Measurements from ENCODE around the gene SUCNR1.
"Not testable (repeated sequence)": the region's sequence is repeated elsewhere in the genome, so short reads cannot be mapped to it uniquely, and the experiment has no call there.

Gene SUCNR1

DNA sequence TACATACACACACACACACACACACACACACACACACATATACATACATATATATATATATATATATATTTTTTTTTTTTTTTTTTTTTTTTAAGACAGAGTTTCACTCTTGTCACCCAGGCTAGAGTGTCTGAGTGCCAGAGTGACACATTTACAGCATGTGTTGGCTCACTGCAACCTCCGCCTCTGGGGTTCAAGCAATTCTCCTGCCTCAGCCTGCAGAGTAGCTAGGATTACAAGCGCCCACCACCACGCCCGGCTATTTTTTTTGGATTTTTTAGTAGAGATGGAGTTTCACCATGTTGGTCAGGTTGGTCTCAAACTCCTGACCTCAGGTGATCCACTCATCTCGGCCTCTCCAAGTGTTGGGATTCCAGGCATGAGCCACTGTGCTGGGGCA is 636 bp downstream of the SUCNR1 start:
- DNase-seq: not testable (repeated sequence)

DNA sequence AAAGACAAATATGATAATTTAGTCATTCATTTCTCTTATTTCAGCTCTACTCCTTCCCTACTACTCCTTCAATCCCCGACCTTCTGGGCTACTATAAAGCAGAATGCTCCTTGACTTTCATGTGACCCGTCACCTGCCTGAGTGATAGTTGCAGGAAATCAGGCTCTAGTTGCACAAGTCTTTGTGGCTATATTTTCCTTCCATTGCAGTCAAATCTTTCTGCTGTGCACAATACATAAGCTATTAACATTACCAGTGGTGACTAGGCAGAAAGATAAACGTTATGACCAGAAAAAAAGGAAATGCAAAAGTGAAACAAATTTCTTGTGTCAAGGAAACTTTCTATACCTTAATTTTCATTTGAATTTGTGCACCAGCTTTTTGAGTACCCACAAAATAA is 2.3 kb downstream of the SUCNR1 start:
- no peak for DNase-seq

DNA sequence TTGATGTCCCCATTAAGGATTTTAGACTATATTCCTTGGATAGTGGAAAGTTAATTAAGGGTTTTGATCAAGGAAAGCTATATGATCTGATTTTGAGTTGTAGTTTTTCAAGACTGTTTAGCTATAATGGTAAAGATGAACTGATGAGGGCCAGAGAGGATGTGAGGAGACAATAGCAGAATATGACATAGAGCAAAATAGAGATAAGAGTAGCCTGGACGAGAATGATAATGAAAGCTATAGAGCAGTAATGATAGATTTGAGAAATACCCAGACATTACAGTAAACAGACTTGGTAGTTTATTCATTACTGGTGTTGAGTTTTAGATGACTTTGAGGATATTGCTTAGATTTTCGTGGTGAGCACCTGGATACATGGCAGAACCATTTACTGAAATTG is 3.8 kb downstream of the SUCNR1 start:
- DNase-seq: no peak

DNA sequence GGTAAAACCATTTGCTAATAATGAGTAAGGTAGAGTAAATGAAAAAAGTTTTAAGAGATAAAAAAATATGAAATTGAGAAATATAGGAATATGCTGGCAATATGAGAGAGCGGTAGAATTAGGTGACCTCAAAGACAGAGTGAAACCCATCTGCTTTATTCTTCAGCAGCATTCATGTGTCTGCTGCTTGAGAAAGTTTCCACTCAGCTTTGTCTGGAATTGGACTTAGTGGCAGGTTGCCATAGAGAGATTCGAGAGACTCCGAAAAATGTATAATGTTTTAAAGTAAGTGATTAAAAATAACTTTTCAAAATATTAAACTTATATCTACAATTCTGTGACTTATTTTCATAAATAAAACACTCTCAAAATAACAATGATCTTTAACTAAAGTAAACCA is 5.0 kb downstream of the SUCNR1 start:
- DNase-seq: no peak

DNA sequence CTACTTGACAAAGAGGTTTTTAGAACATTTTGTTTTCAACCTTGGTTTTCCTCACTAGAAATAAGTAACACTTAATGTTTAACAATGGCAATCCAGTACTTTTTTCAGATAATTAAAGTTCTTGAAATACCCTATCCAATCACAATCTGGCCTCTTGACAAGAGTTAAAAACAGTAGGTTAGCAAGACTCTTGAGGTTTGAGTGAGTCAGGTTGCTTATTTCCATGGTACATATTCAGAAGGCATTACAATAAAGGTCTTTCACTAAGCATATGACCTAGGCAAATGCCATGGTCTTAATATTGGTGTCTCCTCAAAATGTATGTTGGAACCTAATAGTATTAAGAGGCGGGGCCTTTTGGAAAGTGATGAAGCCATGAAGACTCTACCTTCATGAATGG is 5.6 kb downstream of the SUCNR1 start:
- DNase-seq: no peak

DNA sequence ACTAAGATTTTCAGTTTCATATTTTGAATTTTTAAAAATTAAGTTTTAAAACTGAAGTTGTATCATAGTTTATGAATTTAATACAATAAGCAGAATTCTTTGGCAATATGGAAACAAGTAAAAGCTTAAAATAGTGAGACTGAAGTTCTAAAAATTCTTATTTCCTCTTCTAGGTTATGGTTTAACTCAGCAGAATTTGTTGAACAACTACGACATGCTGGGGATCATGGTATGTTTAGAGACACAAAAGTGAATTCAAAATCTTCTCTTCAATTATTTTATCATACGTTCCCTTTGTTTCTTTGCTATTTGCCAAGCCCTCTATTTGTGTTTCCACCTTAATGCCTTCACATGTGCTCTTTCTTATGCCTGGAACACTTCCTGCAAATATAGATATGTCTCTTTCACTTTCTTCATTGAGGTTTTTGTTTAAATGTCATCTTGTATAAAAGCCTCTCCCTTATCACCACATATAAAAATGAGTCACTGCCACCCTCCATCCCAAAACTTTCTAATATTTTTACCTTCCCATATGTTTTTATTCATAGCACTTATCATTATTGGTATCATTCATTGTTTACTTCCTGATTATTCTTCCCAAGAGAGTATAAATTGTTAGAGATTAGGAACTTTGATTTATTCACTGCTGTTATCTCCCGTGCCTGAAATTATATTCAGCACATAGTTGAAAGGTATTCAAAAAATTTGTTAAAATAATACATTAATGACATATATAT is 6.4 kb downstream of the SUCNR1 start:
- no peak for DNase-seq

DNA sequence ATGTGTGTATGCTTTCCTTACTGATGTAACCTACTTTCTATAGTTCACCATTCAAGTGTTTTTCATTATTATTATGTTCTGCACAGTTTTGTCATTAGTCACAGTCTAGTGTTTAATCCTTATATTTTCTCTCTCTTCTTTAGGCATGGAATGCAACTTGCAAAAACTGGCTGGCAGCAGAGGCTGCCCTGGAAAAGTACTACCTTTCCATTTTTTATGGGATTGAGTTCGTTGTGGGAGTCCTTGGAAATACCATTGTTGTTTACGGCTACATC is 6.9 kb downstream of the SUCNR1 start:
- no peak for DNase-seq

DNA sequence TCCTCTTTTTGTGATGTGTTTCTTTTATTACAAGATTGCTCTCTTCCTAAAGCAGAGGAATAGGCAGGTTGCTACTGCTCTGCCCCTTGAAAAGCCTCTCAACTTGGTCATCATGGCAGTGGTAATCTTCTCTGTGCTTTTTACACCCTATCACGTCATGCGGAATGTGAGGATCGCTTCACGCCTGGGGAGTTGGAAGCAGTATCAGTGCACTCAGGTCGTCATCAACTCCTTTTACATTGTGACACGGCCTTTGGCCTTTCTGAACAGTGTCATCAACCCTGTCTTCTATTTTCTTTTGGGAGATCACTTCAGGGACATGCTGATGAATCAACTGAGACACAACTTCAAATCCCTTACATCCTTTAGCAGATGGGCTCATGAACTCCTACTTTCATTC is 7.7 kb downstream of the SUCNR1 start:
- no peak for DNase-seq

DNA sequence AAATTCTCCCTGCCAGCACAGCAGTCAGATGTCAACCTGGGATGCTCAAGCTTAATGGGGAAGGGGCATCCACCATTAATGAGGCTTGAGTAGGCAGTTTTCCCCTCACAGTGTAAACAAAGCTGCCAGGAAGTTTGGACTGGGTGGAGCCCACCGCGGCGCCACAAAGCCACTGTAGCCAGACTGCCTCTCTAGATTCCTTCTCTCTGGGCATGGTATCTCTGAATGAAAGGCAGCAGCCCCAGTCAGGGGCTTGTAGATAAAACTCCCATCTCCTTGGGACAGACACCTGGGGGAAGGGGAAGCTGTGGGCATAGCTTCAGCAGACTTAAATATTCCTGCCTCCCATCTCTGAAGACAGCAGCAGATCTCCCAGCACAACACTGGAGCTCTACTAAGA is 12.0 kb downstream of the SUCNR1 start:
- DNase-seq: not testable (repeated sequence)

DNA sequence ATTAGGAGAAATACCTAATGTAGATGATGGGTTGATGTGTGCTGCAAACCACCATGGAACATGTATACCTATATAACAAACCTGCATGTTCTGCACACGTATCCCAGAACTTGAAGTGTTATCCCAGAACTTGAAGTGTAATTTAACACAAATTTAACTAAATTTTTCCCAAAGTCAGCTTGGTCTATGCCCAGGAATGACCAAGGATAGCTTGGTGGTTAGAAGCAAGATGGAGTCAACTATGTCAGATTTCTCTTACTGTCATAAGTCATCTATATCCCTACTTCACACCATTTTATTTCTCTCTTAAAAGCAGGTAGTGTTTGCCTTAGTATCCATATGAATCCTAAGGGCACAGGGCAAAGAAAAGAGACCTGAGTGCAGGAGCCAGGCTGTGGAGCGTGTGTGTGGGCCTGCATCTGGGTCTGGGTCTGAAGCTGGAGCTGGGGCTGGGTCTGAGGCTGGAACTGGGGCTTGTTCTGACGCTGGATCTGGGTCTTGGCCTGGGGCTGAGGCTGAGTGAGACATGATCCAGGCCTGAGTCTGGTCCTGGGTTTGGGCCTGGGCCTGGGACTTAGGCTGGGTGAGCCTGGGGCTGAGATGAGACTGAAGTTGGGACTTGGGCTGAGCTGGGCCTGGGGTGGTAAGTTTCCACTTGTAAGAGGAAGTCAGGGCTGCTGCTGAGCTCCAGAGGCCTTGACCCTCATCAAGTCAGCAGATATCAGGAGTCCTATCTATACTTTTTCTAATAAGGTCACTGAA is 14.2 kb downstream of the SUCNR1 start:
- DNase-seq: not testable (repeated sequence)

DNA sequence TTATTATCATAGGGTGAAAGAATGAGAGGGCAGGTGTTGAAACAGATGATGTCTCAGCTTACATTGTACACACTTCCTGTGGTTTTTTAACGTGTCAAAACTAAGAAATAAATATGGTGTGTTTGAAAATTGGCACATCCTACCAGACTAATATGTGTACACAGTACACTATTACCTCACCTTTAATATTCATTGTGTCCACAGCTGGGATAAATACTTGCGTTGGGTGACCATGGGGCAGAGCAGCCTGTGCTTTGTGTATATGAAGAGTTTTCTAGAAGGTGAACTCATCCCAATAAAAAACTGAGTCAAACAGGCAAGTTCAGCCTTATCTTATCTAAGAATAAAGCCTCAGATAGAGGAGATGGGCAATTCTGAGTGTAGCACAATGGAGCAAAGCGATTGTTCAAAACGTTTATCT is 17.3 kb downstream of the SUCNR1 start:
- peak; percentile 15 for DNase-seq

DNA sequence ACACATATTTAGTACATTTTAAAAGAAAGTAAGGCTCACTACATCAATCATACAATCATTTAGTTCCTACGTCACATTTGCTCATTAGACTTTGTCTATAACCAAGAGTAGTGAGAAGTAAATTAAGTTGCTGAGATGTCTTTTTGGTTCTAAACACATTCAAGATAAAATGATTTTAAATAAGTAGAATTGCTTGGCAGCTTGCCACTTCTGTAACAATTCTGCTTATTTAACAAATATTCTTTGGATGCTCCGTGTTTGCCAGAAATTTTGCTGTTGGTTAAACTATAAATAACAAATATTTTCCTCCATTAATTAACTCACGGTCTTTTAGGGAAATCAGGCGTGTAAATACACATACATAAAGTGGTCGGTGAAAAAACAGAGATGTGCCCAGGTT is 18.3 kb downstream of the SUCNR1 start:
- DNase-seq: no peak

DNA sequence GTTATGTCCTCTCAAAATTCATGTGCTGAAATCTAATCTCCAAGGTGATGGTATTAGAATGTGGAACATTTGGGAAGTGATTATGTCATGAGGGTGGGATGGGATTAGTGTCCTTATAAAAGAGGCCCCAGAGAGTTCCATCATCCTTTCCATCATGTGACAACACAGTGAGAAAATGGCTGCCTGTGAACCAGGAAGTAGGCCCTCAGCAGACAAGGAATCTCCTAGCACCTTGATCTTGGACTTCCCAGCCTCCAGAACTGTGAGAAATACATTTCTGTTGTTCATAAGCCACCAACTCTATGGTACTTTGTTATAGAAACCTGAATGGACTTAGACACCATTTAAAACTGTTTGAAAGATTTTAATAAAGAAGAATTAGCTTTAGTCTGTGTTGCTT is 20.8 kb downstream of the SUCNR1 start:
- DNase-seq: no peak

DNA sequence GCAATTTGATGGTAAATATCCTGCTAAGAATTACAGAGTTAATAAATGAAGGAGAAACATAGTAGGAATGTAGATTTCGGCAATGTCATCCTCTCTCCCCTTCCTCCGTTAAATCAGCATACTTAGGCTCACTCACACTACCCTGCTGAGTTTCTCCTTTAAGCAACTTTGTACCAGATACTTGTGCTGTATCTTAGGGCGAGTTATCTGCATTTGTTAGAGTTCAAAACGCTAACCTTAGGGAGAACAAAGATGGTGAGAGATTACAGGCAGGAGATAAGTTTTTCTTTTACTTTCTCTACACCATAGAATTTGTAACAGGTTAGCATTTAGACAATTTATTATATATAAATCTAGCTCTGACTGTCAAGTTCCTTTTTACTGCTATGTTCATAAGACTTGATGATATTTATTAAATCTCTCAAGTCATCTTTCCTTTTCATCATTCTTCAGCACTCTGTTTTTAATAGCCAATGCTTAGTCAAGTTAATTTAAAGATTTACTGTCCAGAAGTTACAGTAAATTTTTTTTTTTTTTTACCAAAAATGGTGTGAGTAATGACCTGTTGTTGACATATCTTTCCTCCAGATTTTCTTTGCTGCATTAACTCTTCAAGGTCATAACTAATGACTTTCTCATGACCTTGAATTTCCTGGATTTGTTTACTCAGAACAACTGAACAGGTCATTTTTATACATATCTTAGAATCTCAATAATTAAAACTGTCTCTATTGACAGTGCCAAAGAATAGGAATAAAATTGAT is 22.2 kb downstream of the SUCNR1 start:
- DNase-seq: no peak

DNA sequence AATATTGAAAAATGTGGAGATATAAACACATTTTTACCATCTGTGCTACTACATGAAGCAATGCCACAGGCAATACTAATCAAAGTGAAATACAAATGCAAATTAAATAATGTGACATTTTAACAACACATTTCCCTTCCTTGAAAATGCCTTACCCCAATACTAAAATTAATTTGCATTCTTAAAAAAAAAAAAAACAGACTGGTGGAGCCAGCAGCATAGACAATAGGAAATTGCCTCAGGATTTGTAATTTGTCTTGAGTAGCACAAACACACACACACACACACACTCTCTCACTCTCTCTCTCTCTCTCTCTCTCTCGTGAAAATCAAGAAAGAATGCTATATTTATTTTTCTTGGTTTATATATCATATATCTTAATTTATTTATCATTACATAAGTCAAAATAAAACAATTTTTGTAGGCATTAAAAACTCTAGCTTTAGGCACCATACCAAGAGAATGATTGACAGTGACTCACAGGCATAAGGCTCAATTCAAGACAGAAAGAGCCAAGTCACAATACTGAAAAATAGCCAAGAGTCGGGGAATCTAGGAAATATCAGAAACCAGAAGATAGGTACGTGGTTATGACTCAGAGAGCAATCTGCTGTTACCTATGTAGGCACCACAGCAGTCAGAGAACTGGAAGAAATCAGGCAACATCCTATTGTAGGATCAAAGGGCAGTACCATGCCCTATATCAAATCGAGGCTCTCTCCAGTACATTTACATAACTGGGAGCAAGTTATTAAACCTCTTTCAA is 23.0 kb downstream of the SUCNR1 start:
- DNase-seq: no peak

DNA sequence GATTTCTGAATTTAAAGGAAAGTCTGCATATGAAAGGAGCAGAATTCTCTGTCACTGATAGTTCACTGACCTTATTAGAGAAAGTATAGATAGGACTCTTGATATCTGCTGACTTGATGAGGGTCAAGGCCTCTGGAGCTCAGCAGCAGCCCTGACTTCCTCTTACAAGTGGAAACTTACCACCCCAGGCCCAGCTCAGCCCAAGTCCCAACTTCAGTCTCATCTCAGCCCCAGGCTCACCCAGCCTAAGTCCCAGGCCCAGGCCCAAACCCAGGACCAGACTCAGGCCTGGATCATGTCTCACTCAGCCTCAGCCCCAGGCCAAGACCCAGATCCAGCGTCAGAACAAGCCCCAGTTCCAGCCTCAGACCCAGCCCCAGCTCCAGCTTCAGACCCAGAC is 24.7 kb downstream of the SUCNR1 start:
- not testable (repeated sequence) for DNase-seq

DNA sequence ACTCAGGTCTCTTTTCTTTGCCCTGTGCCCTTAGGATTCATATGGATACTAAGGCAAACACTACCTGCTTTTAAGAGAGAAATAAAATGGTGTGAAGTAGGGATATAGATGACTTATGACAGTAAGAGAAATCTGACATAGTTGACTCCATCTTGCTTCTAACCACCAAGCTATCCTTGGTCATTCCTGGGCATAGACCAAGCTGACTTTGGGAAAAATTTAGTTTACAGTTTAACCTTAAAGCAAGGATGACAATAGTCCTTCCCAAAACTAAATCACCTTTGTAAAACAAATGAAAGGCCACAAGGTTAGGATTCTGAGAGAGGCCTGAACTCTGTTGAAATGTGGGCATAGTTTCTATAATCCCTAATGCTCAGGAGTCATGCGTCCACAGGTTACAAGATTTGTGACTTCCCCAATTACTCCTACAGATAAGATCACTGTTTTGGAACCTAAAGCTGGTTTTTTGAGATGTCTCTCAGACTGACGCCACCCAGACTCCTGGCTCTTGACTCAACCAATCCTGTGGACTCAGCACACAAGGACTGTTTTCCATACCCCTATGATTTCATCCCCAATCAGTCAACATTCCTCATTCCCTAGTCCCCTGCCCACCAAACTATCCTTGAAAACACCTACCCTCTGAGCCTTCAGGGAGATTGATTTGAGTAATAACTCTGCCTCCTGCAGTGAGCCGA is 25.3 kb downstream of the SUCNR1 start:
- DNase-seq: not testable (repeated sequence)

DNA sequence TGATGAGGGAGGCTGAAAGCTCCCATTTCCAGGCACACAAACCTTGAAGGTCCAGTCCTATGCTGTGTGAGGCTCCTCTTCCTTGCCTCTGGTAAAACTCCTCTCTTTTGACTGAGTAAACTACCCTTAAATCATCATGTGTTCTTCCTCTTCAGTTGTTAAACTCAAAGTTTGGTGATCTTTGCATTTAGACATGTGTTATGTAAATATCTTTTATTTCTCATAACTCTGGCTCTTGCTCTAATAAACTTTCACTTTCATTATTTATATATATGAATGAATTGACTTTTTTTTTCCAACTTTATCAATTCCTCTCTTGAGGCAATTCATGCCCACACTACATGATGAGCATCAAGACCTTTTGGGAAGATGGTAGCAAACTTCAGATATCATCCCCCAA is 26.6 kb downstream of the SUCNR1 start:
- DNase-seq: no peak

DNA sequence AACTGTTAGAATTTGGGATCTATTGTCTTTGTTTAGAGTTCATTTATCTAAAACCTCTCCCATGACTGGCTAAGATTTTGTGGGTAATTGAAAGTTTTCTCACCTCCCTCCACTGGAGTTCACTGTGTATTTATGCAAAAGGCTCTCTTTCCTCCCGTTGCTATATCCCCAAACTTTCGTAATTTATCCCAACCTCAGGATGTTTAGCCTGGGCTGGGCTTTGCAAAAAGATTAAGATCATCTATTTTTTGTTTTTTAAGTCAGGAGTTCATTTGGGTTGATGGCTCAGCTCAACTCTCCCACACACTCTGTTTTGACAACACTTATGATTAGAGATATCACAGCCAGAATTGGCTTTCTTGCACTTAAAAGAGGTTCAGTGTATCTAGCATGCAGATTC is 27.0 kb downstream of the SUCNR1 start:
- DNase-seq: no peak

DNA sequence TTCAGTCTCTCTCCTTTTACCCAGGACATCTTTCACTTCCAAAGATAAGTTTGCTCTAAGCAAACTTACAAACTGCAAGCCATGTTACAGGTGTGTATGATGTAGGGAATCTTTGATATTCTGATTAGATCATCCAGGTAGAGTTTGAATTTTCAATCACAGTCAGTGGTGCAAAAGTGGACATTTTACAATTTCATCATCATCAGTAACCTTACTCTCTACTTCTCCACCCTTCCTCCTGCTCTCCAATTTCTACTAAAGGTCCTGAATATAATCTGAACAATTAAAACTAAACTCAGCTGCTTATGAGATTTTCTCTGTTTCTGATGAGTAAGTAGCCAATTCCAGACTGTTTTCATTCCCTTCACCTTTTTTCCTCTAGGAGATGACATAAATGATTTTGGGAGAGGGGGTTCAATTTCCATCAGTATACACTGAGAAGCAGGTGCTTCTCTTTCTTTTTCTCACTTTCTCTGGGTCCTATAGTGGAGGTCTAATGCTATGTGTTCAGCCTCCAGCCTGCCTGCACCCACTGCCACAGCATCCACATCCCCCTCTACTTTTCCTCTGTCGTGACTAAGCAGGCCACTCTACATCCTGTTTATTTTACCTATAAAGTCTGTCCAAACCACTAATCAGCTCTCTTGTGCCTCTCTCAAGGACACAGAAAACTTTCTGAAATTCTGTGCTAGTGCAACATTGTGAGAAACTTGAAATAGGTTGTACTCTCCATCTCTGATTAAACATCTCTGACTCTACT is 27.6 kb downstream of the SUCNR1 start:
- DNase-seq: no peak

DNA sequence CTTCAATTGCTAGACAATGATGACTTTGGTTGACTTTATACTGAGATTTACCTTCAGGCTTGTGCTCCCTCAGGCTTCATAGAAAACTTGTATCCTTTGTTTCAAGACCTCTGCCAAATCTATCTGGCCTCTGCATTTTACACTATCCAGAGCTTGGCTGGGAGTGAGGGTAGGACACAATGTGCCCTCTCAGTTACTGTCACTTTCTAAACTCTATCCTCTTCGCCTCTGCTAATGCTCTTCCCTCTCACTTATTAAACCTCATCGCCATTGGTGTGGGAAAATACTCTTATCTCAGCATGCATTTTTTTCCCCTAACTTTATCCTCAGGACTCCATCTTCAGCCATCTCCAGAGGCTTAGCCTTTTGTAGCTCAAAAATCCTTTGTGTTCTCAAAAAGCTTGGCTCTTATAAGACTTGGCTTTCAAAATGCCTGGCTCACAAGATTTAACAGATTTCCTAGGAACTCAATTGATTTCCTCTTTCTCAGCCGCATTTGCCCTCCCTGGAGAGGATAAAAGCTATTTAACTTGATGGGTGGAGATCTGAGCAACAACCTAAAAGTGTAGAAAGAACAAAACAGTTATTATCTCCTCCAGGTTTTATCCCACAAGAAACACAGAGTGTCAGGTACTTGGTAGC is 28.3 kb downstream of the SUCNR1 start:
- no peak for DNase-seq

Data from CD4-positive, alpha-beta T cell treated with Interleukin-4 for 4 hours (primary cell).